ENCODE measurements around the gene APMAP.

APMAP gene

GRCh38 chr20:24969186-24970029 lies 23.1 kb downstream of the APMAP start:
- no peak for DNase-seq (ENCODE audit: low read depth in 1 of 2, low spot score in 1 of 2)

GRCh38 chr20:24968278-24968800 lies 24.2 kb downstream of the APMAP start:
- no peak for DNase-seq (ENCODE audit: low read depth in 1 of 2, low spot score in 1 of 2)

- no peak for DNase-seq (ENCODE audit: low read depth in 1 of 2, low spot score in 1 of 2)
These were observed 26.1 kb downstream of the APMAP start for GRCh38 chr20:24966317-24967012.

GRCh38 chr20:24965065-24965919 lies 27.3 kb downstream of the APMAP start:
- DNase-seq (ENCODE audit: low read depth in 1 of 2, low spot score in 1 of 2), result no peak

GRCh38 chr20:24964506-24964840 lies 28.1 kb downstream of the APMAP start:
- no peak for DNase-seq (ENCODE audit: low read depth in 1 of 2, low spot score in 1 of 2)

- DNase-seq (ENCODE audit: low read depth in 1 of 2, low spot score in 1 of 2), result no peak
These were observed 28.7 kb downstream of the APMAP start for GRCh38 chr20:24963672-24964505.

- DNase-seq (ENCODE audit: low read depth in 1 of 2, low spot score in 1 of 2), result no peak
These were observed 30.0 kb downstream of the APMAP start for GRCh38 chr20:24962510-24962909.

GRCh38 chr20:24962182-24962492 lies 30.4 kb downstream of the APMAP start:
- DNase-seq (ENCODE audit: low read depth in 1 of 2, low spot score in 1 of 2), result no peak

GRCh38 chr20:24961384-24962181 lies 31.0 kb downstream of the APMAP start:
- DNase-seq (ENCODE audit: low read depth in 1 of 2, low spot score in 1 of 2), result no peak

GRCh38 chr20:24960861-24961260 lies 31.7 kb downstream of the APMAP start:
- no peak for DNase-seq (ENCODE audit: low read depth in 1 of 2, low spot score in 1 of 2)

- DNase-seq (ENCODE audit: low read depth in 1 of 2, low spot score in 1 of 2), result no peak
These were observed 32.2 kb downstream of the APMAP start for GRCh38 chr20:24960302-24960801.

GRCh38 chr20:24959591-24960301 lies 32.8 kb downstream of the APMAP start:
- no peak for DNase-seq (ENCODE audit: low read depth in 1 of 2, low spot score in 1 of 2)

GRCh38 chr20:24958506-24959385 lies 33.8 kb downstream of the APMAP start:
- DNase-seq (ENCODE audit: low read depth in 1 of 2, low spot score in 1 of 2), result no peak

- no peak for DNase-seq (ENCODE audit: low read depth in 1 of 2, low spot score in 1 of 2)
These were observed 35.1 kb downstream of the APMAP start for GRCh38 chr20:24957326-24958016.

GRCh38 chr20:24956001-24956841 lies 36.3 kb downstream of the APMAP start:
- DNase-seq (ENCODE audit: low read depth in 1 of 2, low spot score in 1 of 2), result no peak

GRCh38 chr20:24955045-24955444 lies 37.5 kb downstream of the APMAP start:
- DNase-seq (ENCODE audit: low read depth in 1 of 2, low spot score in 1 of 2), result no peak

- no peak for DNase-seq (ENCODE audit: low read depth in 1 of 2, low spot score in 1 of 2)
These were observed 38.0 kb downstream of the APMAP start for GRCh38 chr20:24954566-24954965.
